ENCODE data around the gene TLN1. TPM values are rescaled to one million over a fixed set of nuclear protein-coding genes. Genes with fewer than 3 reads are reported as not detected.

Gene TLN1
- total and polyA plus RNA-seq, 2 of the 8 experiments (the other 6 are each of a cell fraction or from before 2014, with no cell fraction given): 28.1 to 90.1 TPM

DNA sequence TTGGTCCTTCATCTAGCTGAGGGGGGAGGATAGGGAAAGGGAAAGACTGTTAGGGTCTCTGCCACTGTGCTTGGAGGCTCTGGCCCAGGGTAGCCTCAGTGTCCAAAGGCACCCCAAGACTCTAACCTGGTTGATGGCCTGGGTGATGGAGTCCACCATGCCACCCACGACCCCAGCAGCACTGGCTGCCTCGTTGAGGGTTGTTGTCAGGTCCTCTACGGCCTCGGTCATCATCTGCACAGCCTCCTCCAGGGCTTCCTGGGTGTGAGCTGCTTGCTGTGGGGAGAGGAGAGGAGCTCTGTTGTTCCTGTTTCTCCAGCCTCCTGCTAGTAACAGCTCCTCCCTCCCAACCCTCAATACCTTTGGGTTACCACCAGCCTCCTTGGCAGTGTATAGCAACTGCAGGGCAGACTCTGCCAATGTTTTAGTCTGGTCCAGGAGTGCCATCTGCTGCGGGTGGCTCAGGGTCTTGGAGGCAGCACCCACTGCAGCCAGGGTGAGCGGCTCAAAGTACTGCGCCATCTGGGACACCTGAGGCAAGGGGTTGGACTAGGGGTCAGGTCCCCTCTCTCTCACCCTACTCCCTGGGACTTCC lies 26.1 kb downstream of the TLN1 start:
- Histone ChIP-seq H3K23ac (ENCODE audit: insufficient read length) (no peak overlapping the region), H3K79me2 (ENCODE audit: control insufficient read depth in 1 of 2, insufficient read depth in 2 of 2, low read length in 2 of 2) (no peaks in the 10 kb centered on the region), H2BK120ac (replicated peaks; ENCODE audit: low read depth, low read length) (no peak overlapping the region), H2AFZ (ENCODE audit: low read length) (no peak overlapping the region), H4K5ac (ENCODE audit: insufficient read length, low read depth, low read length) (no peak overlapping the region), H4K91ac (replicated peaks; ENCODE audit: insufficient read length, low read length) (no peak overlapping the region), H2BK12ac (ENCODE audit: low read depth, low read length) (no peak overlapping the region), H3K56ac (replicated peaks; ENCODE audit: insufficient read length, low read depth, low read length) (no peak overlapping the region), H2BK5ac (ENCODE audit: low read depth, low read length) (no peak overlapping the region), H2BK15ac (ENCODE audit: low read length) (no peak overlapping the region), H3K9ac (replicated peaks in 1 of 4; ENCODE audit: extremely low read depth in 1 of 4, low read depth in 3 of 4, low read length in 3 of 4) (no peak overlapping the region), H3K27me3 (replicated peaks in 1 of 4; ENCODE audit: control insufficient read depth in 3 of 4, extremely low read depth in 1 of 4, insufficient read depth in 3 of 4, low read length in 3 of 4) (no peaks in the 10 kb centered on the region), H2AK5ac (ENCODE audit: low read depth, low read length) (no peak overlapping the region), H3K27ac (ENCODE audit: low read depth, low read length) (no peak overlapping the region), H3K79me1 (ENCODE audit: low read depth, low read length) (no peaks in the 10 kb centered on the region), H3K23me2 (ENCODE audit: low read depth, low read length) (no peaks in the 10 kb centered on the region), H2BK20ac (ENCODE audit: low read length) (no peak overlapping the region), H3K18ac (ENCODE audit: extremely low read depth, low read length) (no peak overlapping the region), H4K8ac (ENCODE audit: extremely low read depth, insufficient read depth, low read length) (no peak overlapping the region), H3K14ac (ENCODE audit: insufficient read length) (no peak overlapping the region), H3K4me2 (ENCODE audit: insufficient read depth in 1 of 2, low read depth in 2 of 2, low read length in 2 of 2) (no peak overlapping the region), H3K4ac (replicated peaks; ENCODE audit: insufficient read length, low read depth, low read length) (no peak overlapping the region), H3K4me1 (replicated peaks in 1 of 4; ENCODE audit: control insufficient read depth in 3 of 4, insufficient read depth in 4 of 4, low read length in 3 of 4) (no peaks in the 10 kb centered on the region), H3K4me3 (ENCODE audit: extremely low read depth in 1 of 4, insufficient read depth in 2 of 4, low read depth in 3 of 4, low read length in 4 of 4) (no peak overlapping the region), H4K20me1 (replicated peaks in 1 of 2; ENCODE audit: control insufficient read depth in 1 of 2, insufficient read depth in 2 of 2, low read length in 2 of 2) (peaks cover 0 to 8% of the 10 kb centered on the region in 2 experiments), H3K36me3 (ENCODE audit: control insufficient read depth in 2 of 4, insufficient read depth in 4 of 4, low read length in 3 of 4) (peaks cover 39 to 85% (median 75%) of the 10 kb centered on the region in 4 experiments), H3K9me3 (ENCODE audit: insufficient read depth in 2 of 2, low read depth in 1 of 2, low read length in 1 of 2) (no peaks in the 10 kb centered on the region)
- FAIRE-seq (no peak), DNase-seq (ENCODE audit: low read depth in 1 of 2, low spot score in 2 of 2) (no peak)
- CTCF ChIA-PET (ENCODE audit: partially characterized antibody): interaction anchor here (0.8 to 13.1 kb wide), 10 partner anchors 9 to 43 kb away, joined by 3 to 199 read pairs (median 4); partner anchors contain the start of genes ARHGEF39 and TPM2
- 89% methylated on average over 7 of the region's 7 CpGs; no CpG with 5 or more reads in 1 of the 2 experiments for WGBS, 2 experiments (ENCODE audit: extremely low coverage in 1 of 2, insufficient coverage in 1 of 2, insufficient read length in 1 of 2, insufficient replicate concordance in 2 of 2, low coverage in 1 of 2, low lambda C conversion rate in 2 of 2, missing lambda C conversion rate in 1 of 2)
- POLR2A ChIA-PET (ENCODE audit: partially characterized antibody): interaction anchor here (0.7 to 4.8 kb wide), 7 partner anchors 10 to 34 kb away, joined by 3 to 19 read pairs (median 3); partner anchors contain the start of genes CREB3, TLN1 and TPM2
